Measurements from ENCODE around the gene OXTR.

GRCh38 chr3:8760506-8760905 is 8.9 kb downstream of the OXTR start:
- no peak for TF ChIP-seq CTCF (IDR thresholded peaks at IDR 0.05)
- TF ChIP-seq POLR2A (IDR thresholded peaks at IDR 0.05), result no peak
